Neural cell (in vitro differentiated cells): ENCODE results near the gene CLSTN3. TPM values are rescaled to one million over a fixed set of nuclear protein-coding genes. Genes with fewer than 3 reads are reported as not detected.

Source experiments
- H2AFZ ChIP-seq: fragments of 200-600, 300-800 bp; sonication (generic), shearing (Covaris generic); 2 replicates; pipeline ENCODE4 v1.6.0; 2014; ENCODE audit warnings: low read depth, mild to moderate bottlenecking, antibody characterized with exemption, low read length, moderate library complexity
- H3F3A ChIP-seq: fragments of 200-600 bp; shearing (Covaris generic); 2 replicates; pipeline ENCODE4 v1.6.1; 2016; ENCODE audit warnings: mild to moderate bottlenecking, moderate library complexity, mixed read lengths, antibody characterized with exemption, low read length; ENCODE audit not compliant: insufficient read depth, poor library complexity, severe bottlenecking
- H3K27ac ChIP-seq: fragments of 200-600, 300-800 bp; sonication (generic), shearing (Covaris generic); 2 replicates; pipeline ENCODE4 v1.5.1; 2014; ENCODE audit warnings: mild to moderate bottlenecking, low read length, moderate library complexity
- H3K27me3 ChIP-seq: fragments of 300-800, 200-600 bp; sonication (generic), shearing (Covaris generic); 2 replicates; pipeline ENCODE4 v1.6.0; 2014; ENCODE audit warnings: mild to moderate bottlenecking, low read depth, low read length, moderate library complexity; ENCODE audit not compliant: insufficient read depth
- H3K36me3 ChIP-seq: fragments of 300-800, 200-600 bp; sonication (generic), shearing (Covaris generic); 2 replicates; pipeline ENCODE4 v1.5.1; 2014; ENCODE audit warnings: mild to moderate bottlenecking, antibody characterized with exemption, low read length, moderate library complexity; ENCODE audit not compliant: insufficient read depth
- H3K4me2 ChIP-seq: fragments of 300-800, 200-600 bp; sonication (generic), shearing (Covaris generic); 2 replicates; pipeline ENCODE4 v1.6.0; 2014; ENCODE audit warnings: mild to moderate bottlenecking, low read length
- H3K4me3 ChIP-seq: fragments of 300-800, 200-600 bp; sonication (generic), shearing (Covaris generic); 2 replicates; pipeline ENCODE4 v1.5.1; 2014; ENCODE audit warnings: mild to moderate bottlenecking, low read length, moderate library complexity
- H3K79me2 ChIP-seq: fragments of 200-600 bp; shearing (Covaris generic); replicated peaks from 2 replicates; pipeline ENCODE4 v1.6.0; 2014; ENCODE audit warnings: mild to moderate bottlenecking, low read length, moderate library complexity; ENCODE audit not compliant: insufficient read depth
- H3K9ac ChIP-seq: fragments of 300-800, 200-600 bp; sonication (generic), shearing (Covaris generic); 2 replicates; pipeline ENCODE4 v1.6.1; 2016; ENCODE audit warnings: mild to moderate bottlenecking, low read length, mixed read lengths
- H3K9me2 ChIP-seq: fragments of 200-600 bp; shearing (Covaris generic); 2 replicates; pipeline ENCODE4 v1.6.1; 2016; ENCODE audit warnings: mild to moderate bottlenecking, low read length, mixed read lengths; ENCODE audit not compliant: insufficient read depth
- H3K9me3 ChIP-seq: fragments of 200-600, 300-800 bp; sonication (generic), shearing (Covaris generic); 2 replicates; pipeline ENCODE4 v1.6.1; 2016; ENCODE audit warnings: mild to moderate bottlenecking, mixed run types, low read length, moderate library complexity, mixed read lengths
- H4K20me1 ChIP-seq: fragments of 200-600 bp; shearing (Covaris generic); 2 replicates; pipeline ENCODE4 v1.6.1; 2016; ENCODE audit warnings: mild to moderate bottlenecking, mixed run types; ENCODE audit not compliant: insufficient read depth
- EP300 ChIP-seq: fragments of 450-650 bp; conservative IDR thresholded peaks from 2 replicates; pipeline ENCODE4 v1.6.1; 2014; ENCODE audit warnings: antibody characterized with exemption, mild to moderate bottlenecking, moderate library complexity; ENCODE audit not compliant: poor library complexity, severe bottlenecking
- EZH2 ChIP-seq: fragments of 200-600, 300-800 bp; shearing (Covaris generic), sonication (generic); IDR thresholded peaks from 2 replicates; pipeline ENCODE4 v1.6.1; 2014; ENCODE audit warnings: antibody characterized with exemption, low read length, borderline replicate concordance, mild to moderate bottlenecking; ENCODE audit not compliant: insufficient read depth, poor library complexity, severe bottlenecking
- MXI1 ChIP-seq: fragments of 450-650 bp; conservative IDR thresholded peaks from 2 replicates; pipeline ENCODE4 v1.6.1; 2014; ENCODE audit warnings: antibody characterized with exemption, mild to moderate bottlenecking; ENCODE audit not compliant: poor library complexity, severe bottlenecking
- POLR2AphosphoS5 ChIP-seq: IDR thresholded peaks from 2 replicates; pipeline ENCODE4 v1.6.1; 2012
- RAD21 ChIP-seq: fragments of 450-650 bp; conservative IDR thresholded peaks from 2 replicates; pipeline ENCODE4 v1.6.1; 2014; ENCODE audit warnings: antibody characterized with exemption, mild to moderate bottlenecking, moderate library complexity
- SMC3 ChIP-seq: fragments of 450-650 bp; conservative IDR thresholded peaks from 2 replicates; pipeline ENCODE4 v1.6.1; 2014; ENCODE audit warnings: antibody characterized with exemption, mild to moderate bottlenecking, moderate library complexity; ENCODE audit not compliant: poor library complexity
- TAF1 ChIP-seq: IDR thresholded peaks from 2 replicates; pipeline ENCODE4 v1.6.1; 2012; ENCODE audit warnings: low read depth
- polyA plus RNA-seq: library from polyadenylated mRNA; depleted of rRNA; stranded (reverse); fragments of >200 nt; gene quantifications from 2 replicates; pipeline ENCODE4 v1.2.3, GENCODE V29; 2014
- TF ChIP-seq, protein P1 (sequence below): IDR thresholded peaks from 2 replicates; pipeline ENCODE4 v1.6.1; 2012; ENCODE audit warnings: borderline replicate concordance
- TF ChIP-seq, protein P2 (sequence below): fragments of 450-650 bp; IDR thresholded peaks from 2 replicates; pipeline ENCODE4 v1.5.1; 2014; ENCODE audit warnings: antibody characterized with exemption, mild to moderate bottlenecking, moderate library complexity; ENCODE audit not compliant: poor library complexity, severe bottlenecking

Gene CLSTN3
- polyA plus RNA-seq, 1 donor from 2014 or later = 61.0 TPM

DNA sequence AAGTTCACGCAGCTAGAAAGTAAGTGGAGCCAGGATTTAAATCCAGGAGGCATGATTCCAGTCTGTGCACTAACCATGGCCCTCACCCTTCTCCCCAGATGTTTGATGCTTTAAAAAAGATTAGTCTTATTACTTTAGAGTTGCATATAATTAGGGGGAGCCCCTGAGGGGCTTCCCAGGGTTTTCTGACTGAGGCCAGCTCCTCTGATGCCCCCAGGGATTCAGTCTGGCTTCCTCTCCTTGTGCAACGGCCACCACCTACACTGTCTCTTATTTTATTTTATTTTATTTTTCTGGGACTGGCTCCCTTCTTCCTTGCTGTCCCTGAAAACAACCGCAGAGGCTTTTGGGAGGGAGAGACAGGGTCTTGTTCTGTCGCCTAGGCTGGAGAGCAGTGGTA is 22.6 kb downstream of the CLSTN3 start:
- Histone ChIP-seq H3F3A (no peaks in the 10 kb centered on the region), H2AFZ (no peak overlapping the region), H3K9me3 (no peaks in the 10 kb centered on the region)

DNA sequence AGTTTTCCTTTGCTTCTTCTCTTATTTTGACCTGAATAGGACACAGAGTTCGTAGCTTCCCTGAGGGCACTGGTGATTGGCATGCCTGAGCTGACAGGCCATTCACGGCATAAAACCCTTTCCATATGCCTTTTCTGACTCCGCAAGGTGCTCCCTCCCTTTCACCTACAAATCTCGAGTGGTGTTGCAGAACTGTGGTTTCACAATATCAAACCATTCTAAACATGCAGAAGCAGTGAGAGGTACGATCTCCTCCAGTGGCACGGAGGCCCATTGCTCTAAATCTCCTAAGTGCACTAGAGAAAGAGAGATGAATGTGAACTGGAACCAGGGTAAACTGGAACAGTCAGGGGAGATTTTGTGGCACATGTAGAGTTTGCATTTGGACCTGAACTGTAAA is 23.9 kb downstream of the CLSTN3 start:
- Histone ChIP-seq H3K9me3 (no peaks in the 10 kb centered on the region), H3K9ac (no peak overlapping the region), H3K9me2 (no peaks in the 10 kb centered on the region), H2AFZ (no peak overlapping the region), H3K27me3 (no peaks in the 10 kb centered on the region), H3K4me2 (no peak overlapping the region), H3K36me3 (peaks cover 14% of the 10 kb centered on the region), H3K79me2 (no peaks in the 10 kb centered on the region), H3K4me3 (no peak overlapping the region), H3F3A (no peaks in the 10 kb centered on the region), H4K20me1 (no peaks in the 10 kb centered on the region), H3K27ac (no peak overlapping the region)
- TF ChIP-seq, protein P1, sequence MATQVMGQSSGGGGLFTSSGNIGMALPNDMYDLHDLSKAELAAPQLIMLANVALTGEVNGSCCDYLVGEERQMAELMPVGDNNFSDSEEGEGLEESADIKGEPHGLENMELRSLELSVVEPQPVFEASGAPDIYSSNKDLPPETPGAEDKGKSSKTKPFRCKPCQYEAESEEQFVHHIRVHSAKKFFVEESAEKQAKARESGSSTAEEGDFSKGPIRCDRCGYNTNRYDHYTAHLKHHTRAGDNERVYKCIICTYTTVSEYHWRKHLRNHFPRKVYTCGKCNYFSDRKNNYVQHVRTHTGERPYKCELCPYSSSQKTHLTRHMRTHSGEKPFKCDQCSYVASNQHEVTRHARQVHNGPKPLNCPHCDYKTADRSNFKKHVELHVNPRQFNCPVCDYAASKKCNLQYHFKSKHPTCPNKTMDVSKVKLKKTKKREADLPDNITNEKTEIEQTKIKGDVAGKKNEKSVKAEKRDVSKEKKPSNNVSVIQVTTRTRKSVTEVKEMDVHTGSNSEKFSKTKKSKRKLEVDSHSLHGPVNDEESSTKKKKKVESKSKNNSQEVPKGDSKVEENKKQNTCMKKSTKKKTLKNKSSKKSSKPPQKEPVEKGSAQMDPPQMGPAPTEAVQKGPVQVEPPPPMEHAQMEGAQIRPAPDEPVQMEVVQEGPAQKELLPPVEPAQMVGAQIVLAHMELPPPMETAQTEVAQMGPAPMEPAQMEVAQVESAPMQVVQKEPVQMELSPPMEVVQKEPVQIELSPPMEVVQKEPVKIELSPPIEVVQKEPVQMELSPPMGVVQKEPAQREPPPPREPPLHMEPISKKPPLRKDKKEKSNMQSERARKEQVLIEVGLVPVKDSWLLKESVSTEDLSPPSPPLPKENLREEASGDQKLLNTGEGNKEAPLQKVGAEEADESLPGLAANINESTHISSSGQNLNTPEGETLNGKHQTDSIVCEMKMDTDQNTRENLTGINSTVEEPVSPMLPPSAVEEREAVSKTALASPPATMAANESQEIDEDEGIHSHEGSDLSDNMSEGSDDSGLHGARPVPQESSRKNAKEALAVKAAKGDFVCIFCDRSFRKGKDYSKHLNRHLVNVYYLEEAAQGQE = no peak
- TF ChIP-seq EZH2 (no peak), SMC3 (no peak), EP300 (no peak), MXI1 (no peak), POLR2AphosphoS5 (no peak), TAF1 (no peak), RAD21 (no peak)
- TF ChIP-seq, protein P2, sequence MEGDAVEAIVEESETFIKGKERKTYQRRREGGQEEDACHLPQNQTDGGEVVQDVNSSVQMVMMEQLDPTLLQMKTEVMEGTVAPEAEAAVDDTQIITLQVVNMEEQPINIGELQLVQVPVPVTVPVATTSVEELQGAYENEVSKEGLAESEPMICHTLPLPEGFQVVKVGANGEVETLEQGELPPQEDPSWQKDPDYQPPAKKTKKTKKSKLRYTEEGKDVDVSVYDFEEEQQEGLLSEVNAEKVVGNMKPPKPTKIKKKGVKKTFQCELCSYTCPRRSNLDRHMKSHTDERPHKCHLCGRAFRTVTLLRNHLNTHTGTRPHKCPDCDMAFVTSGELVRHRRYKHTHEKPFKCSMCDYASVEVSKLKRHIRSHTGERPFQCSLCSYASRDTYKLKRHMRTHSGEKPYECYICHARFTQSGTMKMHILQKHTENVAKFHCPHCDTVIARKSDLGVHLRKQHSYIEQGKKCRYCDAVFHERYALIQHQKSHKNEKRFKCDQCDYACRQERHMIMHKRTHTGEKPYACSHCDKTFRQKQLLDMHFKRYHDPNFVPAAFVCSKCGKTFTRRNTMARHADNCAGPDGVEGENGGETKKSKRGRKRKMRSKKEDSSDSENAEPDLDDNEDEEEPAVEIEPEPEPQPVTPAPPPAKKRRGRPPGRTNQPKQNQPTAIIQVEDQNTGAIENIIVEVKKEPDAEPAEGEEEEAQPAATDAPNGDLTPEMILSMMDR = no peak

More for the DNA sequence above, 22.6 kb downstream of the CLSTN3 start:
- Histone ChIP-seq H3K9me2 (no peaks in the 10 kb centered on the region), H3K79me2 (no peaks in the 10 kb centered on the region), H3K4me3 (no peak overlapping the region), H3K27me3 (no peaks in the 10 kb centered on the region), H3K4me2 (no peak overlapping the region), H4K20me1 (no peaks in the 10 kb centered on the region), H3K9ac (no peak overlapping the region), H3K36me3 (peaks cover 22% of the 10 kb centered on the region), H3K27ac (no peak overlapping the region)
- no peak for TF ChIP-seq EZH2
- no peak for TF ChIP-seq MXI1
- TF ChIP-seq, protein P2 = no peak
- TF ChIP-seq POLR2AphosphoS5 = no peak
- TF ChIP-seq TAF1 = no peak
- TF ChIP-seq EP300 = no peak
- TF ChIP-seq, protein P1 = no peak
- no peak for TF ChIP-seq RAD21
- TF ChIP-seq SMC3 = no peak
